ENCODE data around the gene NDUFAF7.

DNA sequence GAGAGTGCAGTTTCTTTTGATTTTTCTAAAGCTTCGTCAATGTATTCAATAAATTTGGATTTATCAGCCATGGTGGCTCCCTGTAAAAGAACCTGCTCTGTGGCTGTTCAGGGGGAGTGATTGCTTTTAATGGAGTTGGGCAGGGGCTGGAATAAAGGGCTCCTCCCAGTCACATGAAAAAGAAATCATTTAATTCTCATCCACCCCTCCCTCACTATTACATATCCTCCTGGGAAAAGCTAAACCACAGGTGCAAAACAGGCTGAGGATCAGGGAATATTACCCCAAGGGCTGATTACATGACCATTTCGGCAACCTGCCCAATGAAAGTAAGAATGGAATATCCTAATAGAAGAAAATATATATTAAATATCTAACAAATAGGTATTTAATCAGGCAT, 42.9 kb upstream of the NDUFAF7 start, which contains the start of gene SULT6B1:
- TF ChIP-seq, protein P1, sequence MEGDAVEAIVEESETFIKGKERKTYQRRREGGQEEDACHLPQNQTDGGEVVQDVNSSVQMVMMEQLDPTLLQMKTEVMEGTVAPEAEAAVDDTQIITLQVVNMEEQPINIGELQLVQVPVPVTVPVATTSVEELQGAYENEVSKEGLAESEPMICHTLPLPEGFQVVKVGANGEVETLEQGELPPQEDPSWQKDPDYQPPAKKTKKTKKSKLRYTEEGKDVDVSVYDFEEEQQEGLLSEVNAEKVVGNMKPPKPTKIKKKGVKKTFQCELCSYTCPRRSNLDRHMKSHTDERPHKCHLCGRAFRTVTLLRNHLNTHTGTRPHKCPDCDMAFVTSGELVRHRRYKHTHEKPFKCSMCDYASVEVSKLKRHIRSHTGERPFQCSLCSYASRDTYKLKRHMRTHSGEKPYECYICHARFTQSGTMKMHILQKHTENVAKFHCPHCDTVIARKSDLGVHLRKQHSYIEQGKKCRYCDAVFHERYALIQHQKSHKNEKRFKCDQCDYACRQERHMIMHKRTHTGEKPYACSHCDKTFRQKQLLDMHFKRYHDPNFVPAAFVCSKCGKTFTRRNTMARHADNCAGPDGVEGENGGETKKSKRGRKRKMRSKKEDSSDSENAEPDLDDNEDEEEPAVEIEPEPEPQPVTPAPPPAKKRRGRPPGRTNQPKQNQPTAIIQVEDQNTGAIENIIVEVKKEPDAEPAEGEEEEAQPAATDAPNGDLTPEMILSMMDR (IDR thresholded peaks at IDR 0.05 in 4 of 5, conservative IDR thresholded peaks at IDR 0.05 in 1 of 5): no peak
- no peak for TF ChIP-seq POLR2A (IDR thresholded peaks at IDR 0.05)

Measured in gastrocnemius medialis (tissue), 4 donors.